H1 (cell line): ENCODE results near the gene P2RX5. TPM values are rescaled to one million over a fixed set of nuclear protein-coding genes. Genes with fewer than 3 reads are reported as not detected.
A peak's percentile ranks its signal among the peaks of the same experiment; 100 is the strongest.

Experiments
- ASH2L ChIP-seq: fragments of 200-600, 300-600 bp; sonication (generic); IDR thresholded peaks from one replicate; pipeline ENCODE4 v1.7.1; 2017; ENCODE audit warnings: low read length
- BACH1 ChIP-seq: IDR thresholded peaks from 2 replicates; pipeline ENCODE4 v1.6.1; 2012; ENCODE audit warnings: low read length, improper control_type of control experiment
- E2F6 ChIP-seq: IDR thresholded peaks from 2 replicates; pipeline ENCODE4 v1.6.1; 2012; ENCODE audit warnings: inconsistent platforms
- GABPA ChIP-seq: IDR thresholded peaks from 2 replicates; pipeline ENCODE4 v1.6.1; 2011; ENCODE audit warnings: mild to moderate bottlenecking, low read length, moderate library complexity, borderline replicate concordance; ENCODE audit not compliant: insufficient read depth
- MAFK ChIP-seq: IDR thresholded peaks from 2 replicates; pipeline ENCODE4 v1.6.1; 2012; ENCODE audit warnings: low read depth, mild to moderate bottlenecking, improper control_type of control experiment, low read length
- MAX ChIP-seq: IDR thresholded peaks from 2 replicates; pipeline ENCODE4 v1.6.1; 2012; ENCODE audit warnings: inconsistent platforms
- NRF1 ChIP-seq: IDR thresholded peaks from 2 replicates; pipeline ENCODE4 v1.6.1; 2011; ENCODE audit warnings: mild to moderate bottlenecking, low read depth, low read length, improper control_type of control experiment
- PHF8 ChIP-seq: fragments of 200-600 bp; sonication (generic); conservative IDR thresholded peaks from 2 replicates; pipeline ENCODE4 v1.7.1; 2012; ENCODE audit warnings: low read depth, mild to moderate bottlenecking, inconsistent platforms, low read length, moderate library complexity
- POU5F1 ChIP-seq: IDR thresholded peaks from 2 replicates; pipeline ENCODE4 v1.6.1; 2011; ENCODE audit warnings: low read depth, mild to moderate bottlenecking, low read length, moderate library complexity
- RNF2 ChIP-seq: fragments of 200-900, 300-1000 bp; sonication (generic); IDR thresholded peaks from 2 replicates; pipeline ENCODE4 v1.7.1; 2016; ENCODE audit warnings: borderline replicate concordance, low read depth, mild to moderate bottlenecking, antibody characterized with exemption, low read length; ENCODE audit not compliant: poor library complexity, severe bottlenecking; ENCODE audit errors: missing control alignments
- SIN3A ChIP-seq, 2 experiments: IDR thresholded peaks in 1 of 2; conservative IDR thresholded peaks in 1 of 2; 2 replicates each; pipeline ENCODE4 v1.6.1; 2011 to 2012; ENCODE audit warnings: low read length in 2 of 2, improper control_type of control experiment in 1 of 2, low read depth in 1 of 2, mild to moderate bottlenecking in 1 of 2
- TAF1 ChIP-seq: IDR thresholded peaks from 2 replicates; pipeline ENCODE4 v1.6.1; 2011; ENCODE audit warnings: mild to moderate bottlenecking, low read depth, low read length
- TAF7 ChIP-seq: optimal IDR thresholded peaks from 2 replicates; pipeline ENCODE3; 2011; ENCODE audit warnings: low read depth, mild to moderate bottlenecking, inconsistent platforms, low read length, moderate library complexity, borderline replicate concordance
- YY1 ChIP-seq: IDR thresholded peaks from 2 replicates; pipeline ENCODE4 v1.6.1; 2011; ENCODE audit warnings: low read depth, mild to moderate bottlenecking, low read length
- polyA plus RNA-seq, 7 experiments: library from polyadenylated mRNA; depleted of rRNA in 3 of 7; stranded (reverse) in 5 of 7; unstranded in 2 of 7; fragments of >200 nt in 5 of 7; fragments of 200-250 nt in 2 of 7; gene quantifications; 1 replicate in 5 of 7; 2 replicates in 1 of 7; 4 replicates in 1 of 7; pipeline versions ENCODE4 v1.2.1 to v1.2.3, GENCODE V29; 2011 to 2013; ENCODE audit warnings: missing spikeins in 2 of 7, mixed read lengths in 2 of 7
- total RNA-seq: library from RNA; stranded (reverse); fragmentation: NEBNext Ultra II Directional; extraction: Animal tissue kit (Norgen Biotek cat#: 25700); gene quantifications from 2 replicates; pipeline ENCODE4 v1.2.1, GENCODE V29; 2021

The P2RX5 gene
- total and polyA plus RNA-seq, 2 of the 8 experiments (the other 6 are each of a cell fraction or from before 2014, with no cell fraction given), result 12.0 to 15.6 TPM

- TF ChIP-seq MAX, result peak; percentile 42; the same call in 1 of the 2 replicates
- peak; percentile 97 for TF ChIP-seq YY1
- peak; percentile 98 for TF ChIP-seq NRF1
- peak; percentile 42; the same call in 1 of the 2 replicates for TF ChIP-seq E2F6
- peak; percentile 98 for TF ChIP-seq TAF1
- 0 out of 2 replicates have a peak, but pooled peaks have one; percentile 23 for TF ChIP-seq BACH1
- TF ChIP-seq POU5F1, result no peak
- no peak for TF ChIP-seq MAFK
- peak in 1 of 2 experiments; percentile 80; a peak in 2 of 4 replicates for TF ChIP-seq SIN3A (conservative IDR thresholded peaks at IDR 0.05 in 1 of 2, IDR thresholded peaks at IDR 0.05 in 1 of 2; ENCODE audit: low read depth in 1 of 2, low read length in 2 of 2)
- TF ChIP-seq TAF7, result peak; percentile 93
- TF ChIP-seq PHF8, result peak; percentile 92
- peak; percentile 80 for TF ChIP-seq ASH2L
- 0 out of 2 replicates have a peak, but pooled peaks have one; percentile 41 for TF ChIP-seq GABPA
- no peak for TF ChIP-seq RNF2
Observed at GRCh38 chr17:3668279-3669084, 27.5 kb downstream of the P2RX5 start, which contains the start of the genes EMC6 and TAX1BP3 (continued).
